Activated CD4-positive, alpha-beta T cell treated with anti-CD3 and anti-CD28 coated beads, Interleukin-2, amount 50 U/mL, for 4 hours (primary cell): ENCODE results near the gene ATP2A3.

Experiments used
- DNase-seq, 2 experiments: peaks; one replicate each; pipeline ENCODE4 v3.0.0-alpha.2; 2020

Gene ATP2A3

DNA sequence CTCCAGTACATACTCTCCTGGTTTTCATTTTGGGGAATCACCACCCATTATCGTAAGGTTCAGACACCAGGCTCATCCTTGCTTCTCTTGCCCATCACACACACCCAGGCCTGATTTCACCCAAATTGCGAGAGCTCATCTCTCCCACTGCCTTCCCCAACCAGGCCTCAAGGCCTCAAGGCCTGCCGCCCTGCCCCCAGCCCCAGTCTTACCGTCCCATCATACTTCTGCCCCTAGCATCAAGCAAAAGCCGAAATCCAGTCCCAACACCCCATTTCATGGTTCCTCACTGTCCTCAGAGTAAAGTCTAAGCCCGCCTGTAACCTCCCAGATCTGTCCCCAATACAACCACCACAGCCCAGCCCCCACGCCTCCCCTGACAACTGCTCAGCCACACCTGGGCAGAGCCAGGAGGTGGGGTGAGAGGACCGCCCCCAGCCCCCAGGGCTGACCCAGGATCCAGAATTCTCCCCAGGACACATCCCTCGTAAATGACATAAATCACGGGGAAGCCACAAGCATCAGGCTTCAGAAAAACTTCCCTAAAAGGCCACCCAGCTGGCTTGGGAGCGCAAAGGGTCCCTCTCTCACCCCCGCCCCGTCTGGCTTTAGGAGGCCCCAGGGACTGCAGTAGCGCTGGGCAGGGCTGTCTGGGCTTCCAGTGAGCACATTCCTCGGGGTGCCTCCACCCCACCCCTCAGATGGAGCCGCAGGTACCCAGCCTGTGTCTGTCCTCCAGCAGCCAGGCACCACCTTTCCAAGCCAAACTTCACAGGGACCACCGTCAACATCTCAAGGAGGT, 38.4 kb downstream of the ATP2A3 start:
- no peak for DNase-seq

DNA sequence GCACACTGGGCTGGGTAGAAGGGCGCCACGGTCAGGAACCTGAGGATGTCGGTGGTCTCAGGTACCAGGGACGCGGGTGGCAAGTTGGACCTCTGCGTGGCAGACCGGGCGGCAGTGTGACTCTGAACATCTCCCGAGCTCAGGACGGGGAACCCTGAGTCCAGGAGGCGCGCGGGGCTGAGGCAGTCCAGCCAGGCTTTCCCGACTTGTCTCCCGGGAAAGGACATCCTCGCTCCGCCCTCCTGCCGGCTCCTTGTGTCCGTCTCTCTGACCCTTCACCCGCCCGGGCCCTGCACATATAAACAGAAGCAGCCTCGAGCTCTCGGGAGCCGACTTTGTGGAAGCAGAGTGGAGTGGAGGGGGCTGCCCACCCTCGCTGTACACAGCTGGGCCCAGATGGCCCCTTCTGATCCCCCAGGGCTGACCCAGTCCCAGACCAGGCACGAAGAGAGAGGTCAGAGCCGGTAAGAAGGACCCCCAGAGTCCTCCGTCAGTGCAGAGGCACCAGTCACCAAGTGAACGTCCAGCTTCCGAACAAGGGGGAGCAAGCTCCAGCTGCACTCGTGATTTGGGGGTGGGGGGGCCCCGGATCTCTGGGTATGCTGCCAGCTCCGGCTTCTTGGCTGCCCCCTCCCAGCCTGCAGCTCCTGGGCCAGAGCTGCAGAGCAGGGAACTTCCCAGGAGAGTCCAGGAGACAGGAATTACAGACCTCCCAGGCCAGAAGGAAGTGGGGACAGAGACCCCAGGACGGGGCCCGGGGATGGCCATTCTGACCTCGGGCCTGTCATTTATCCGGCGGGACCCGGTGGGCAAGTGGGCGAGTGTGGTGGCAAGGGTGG, 39.5 kb downstream of the ATP2A3 start:
- no peak for DNase-seq

DNA sequence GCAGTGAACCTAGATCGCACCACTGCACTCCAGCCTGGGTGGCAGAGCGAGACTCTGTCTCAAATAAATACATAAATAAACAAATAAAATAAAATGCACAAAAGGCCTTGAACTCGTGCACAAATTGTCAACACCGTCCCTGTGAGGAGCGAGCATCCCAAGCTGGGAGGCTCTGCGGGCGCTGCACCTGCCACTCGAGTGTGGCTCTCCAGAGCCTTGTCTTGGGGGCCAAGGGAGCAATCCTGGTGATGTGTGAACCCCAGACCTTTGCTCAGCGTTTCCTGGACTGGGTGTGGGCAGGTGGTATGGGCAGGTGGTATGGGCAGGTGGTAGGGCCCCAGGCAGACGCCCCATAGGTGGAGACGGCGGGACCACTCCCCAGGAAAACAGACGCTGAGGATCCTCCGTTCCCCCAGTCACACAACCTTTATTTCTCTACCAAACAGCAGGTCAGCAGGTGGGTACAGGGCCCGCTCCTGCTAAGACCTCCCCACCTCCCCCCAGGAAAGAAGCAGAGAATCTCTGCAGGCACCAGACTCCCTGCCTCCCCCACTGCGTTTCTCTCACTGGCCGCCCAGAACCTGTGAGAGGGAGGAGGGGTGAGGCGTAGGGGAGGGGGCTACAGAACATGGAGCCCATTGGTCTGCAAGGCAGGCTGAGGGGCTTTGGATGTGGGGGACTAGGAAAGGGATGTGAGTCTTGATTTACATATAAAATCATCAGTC, 40.6 kb downstream of the ATP2A3 start:
- no peak for DNase-seq

DNA sequence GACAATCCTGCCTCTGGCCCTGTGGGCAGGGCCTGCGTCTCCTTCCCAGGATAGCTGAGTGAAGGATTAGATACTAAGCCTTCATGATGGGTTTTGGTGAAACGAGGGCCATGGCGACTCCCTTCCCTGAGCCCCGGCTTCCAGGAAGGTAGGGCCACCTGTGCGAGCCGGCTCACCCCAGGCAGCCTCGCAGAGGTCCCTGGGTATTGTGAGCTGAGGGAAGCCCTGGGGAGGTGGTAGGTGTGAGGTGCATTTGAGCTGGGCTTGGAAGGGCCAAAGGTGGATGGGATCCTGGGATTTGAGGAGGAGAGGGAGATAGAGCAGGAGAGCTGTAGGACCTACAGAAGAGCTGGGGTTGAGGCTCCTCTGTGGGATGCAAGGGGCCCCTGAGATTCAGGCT, 41.5 kb downstream of the ATP2A3 start:
- no peak for DNase-seq

DNA sequence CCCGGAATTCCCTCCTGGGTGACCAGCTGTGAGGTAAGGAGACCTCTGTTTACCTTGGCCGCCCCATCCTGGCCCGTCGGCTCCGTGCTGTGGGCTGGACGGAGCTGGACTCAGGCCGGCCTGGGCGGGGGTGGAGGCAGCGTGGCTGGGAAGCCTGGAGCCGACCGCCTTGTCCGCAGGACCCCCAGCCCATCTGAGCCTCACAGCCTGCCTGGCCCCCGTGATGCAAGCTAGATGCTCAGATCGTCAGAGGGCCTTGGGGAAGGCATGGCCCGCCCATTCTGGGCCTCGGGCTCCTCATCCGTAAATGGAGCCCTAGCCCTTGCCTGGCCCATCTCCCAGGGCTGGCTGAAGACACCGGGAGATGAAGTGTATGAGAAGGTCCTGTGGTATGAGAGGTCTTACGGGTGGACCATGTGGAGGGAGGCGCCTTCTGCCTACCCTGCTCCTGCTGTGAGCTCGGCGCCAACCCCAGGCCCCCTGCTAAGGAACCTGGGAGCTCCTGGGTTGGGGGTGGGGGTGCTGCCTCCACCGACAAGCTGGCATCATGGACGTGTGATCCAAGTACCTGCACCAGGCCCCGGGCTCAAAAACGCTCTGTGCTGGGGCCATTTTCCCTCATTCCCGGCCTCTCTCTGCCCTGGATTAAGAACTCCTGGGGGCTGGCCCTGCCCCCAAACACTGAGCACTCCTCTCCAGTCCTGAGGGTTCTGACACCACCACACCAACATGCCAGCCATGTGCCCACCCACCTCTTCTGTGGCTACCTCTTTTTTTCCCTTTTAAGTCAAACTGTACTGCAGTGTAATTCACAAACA, 42.5 kb downstream of the ATP2A3 start:
- no peak for DNase-seq

DNA sequence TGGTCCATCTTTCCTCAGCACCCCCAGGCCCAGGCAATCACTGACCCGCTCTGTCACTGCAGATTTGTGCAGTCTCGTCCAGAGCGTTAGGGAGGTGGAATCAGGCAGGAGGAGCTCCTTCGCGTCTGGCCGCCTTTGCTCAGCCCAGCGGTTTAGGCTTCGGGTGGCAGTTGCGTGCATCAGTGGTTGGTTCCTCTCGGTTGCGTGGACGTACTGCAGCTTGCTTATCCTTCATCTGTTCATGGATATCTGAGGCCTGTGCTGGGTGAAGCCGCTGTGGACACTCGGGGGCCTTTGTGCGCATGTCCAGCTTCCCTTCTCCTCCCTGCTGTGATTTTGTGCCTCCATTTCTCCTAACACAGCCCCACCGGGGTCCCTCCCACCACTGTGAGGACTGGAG, 43.2 kb downstream of the ATP2A3 start:
- no peak for DNase-seq

DNA sequence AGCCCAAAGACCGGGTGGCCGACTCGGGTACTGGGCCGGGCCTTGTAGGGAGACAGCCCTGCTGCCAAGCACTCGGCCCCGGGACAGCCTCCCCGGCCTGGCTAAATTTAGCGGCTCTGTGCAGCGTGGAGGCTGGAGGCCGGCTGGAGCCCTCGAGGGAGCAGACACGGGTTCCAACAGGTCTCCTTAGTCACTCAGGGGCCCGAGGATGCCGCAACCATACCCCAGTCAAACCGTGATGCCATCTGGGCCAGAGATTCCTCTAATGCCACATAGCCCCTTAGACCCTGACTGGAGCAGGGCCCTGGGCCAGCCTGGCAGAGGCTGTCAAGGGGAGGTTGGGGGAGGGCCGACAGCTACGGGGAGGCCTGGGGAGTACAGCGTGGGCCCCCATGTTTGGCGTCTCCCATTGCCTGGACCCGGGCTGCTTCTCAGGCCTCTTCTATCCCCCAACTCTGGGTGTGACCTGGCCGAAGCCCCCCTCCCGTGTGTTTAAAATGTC, 45.1 kb downstream of the ATP2A3 start:
- DNase-seq, result no peak

DNA sequence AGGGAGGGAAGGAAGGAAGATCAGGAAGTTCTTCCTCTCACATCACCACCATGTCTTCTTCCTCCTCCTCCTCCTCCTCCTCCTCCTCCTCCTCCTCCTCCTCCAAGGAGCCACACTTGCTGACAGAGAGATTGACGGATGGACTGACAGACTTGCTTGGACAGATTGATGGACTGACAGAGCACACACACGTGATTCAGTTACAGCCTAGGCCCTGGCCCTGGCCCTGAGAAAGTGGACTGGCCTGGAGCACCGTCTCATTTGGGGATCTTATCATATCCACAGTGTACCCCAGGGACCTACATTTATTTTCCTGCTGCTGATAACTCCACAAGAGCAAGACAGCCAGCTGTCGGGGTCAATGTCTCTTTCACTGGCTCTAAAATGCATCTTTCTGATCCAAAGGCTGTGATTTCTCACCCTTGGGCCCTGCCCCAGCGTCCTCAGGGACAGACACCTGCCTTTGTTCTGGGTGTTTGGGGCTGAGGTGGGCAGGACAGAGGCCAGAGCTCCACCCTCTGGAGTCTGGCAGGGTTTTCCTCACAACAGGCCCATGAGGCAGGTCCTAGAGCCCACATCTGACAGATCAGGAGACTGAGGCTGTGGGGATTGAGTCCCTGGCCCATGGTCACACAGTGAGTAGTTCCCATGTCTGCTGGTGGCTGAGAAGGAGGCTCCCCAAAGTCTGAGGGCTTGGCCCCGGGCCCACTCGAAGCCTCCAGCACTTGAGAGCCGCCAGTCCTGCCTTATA, 45.7 kb downstream of the ATP2A3 start:
- DNase-seq, result no peak

DNA sequence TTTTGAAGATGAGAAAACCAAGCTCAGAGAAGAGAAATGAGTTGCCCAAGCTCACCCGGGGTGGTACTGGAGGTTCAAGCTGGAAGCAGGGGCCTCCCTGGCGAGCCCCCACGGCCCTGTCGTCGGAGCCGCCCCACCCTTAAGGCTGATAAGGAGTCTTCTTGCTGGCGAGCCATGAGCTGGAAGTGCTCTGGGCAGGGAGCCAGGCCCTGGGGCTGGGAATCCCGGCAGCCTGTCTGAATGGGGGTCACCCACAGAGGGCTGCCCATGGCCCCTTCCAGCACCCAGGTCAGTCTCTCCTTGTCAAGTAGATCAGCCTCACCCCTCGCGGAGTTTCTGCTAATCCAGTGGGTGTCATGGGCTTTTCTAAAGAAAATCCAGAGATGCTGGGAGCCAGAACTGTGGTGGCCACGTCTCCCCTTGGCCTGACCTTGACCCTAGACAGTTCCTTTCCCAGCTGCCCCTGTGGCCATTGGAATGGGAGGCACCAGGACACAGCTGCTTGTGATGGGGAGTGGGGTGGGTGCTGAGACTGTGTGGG, 46.8 kb downstream of the ATP2A3 start:
- no peak for DNase-seq

DNA sequence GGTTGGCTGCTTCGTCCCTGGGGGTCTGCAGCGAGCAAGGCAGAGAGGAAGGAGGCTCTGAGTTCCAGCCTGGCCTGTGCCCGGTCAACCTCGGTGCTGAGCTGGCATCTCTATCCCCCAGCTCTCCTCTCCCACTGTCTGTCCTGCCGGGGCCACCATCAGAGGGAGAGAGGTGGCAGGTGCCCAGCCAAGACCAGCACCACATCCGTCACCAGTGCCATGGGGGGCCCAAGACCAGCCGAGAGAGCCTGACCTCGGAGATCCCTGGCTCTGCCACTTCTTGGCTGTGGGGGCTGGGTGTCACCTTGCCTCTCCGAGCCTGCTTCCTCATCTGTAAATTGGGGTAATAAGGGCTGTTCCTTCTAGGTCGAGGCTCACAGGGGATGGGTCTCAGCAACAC, 47.4 kb downstream of the ATP2A3 start:
- no peak for DNase-seq

DNA sequence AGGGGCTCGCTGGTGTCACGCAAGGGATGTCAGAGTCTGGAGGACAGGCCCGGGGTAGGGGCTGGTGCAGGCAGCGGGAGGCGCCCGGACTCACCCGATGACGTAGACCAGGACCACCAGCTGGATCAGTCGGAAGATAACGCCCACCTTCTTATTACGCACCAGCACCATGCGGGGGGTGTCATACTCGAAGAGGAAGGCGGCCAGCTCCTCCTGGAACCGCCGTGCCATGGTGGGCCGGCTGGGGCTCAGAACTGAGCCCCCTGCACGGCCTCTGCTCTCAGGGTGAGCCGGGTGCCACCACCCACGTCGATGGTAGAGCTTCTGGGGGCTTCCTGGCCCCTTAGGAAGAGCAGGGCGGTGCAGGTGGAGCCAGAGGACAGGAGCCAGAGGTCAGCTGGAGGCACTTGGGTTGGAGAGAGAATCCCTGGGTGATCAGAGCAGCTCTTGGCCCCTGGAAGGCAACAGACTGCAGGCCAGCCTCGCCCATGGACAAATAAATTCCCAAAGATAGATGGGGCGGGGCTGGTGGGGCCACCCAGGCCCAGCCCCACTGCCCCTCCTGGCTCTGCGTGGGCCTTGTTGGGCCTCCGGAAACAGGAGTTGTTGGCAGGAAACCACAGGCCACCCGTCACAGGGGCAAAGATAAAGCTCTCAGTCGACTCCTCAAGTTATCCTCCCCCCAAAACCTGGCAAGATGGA, 48.1 kb downstream of the ATP2A3 start, which contains the start of gene P2RX1:
Gene P2RX1, minus strand, starts transcription at position 471 of the 702 bp plus-strand sequence. Its CDS starts 240 bp downstream, at position 231.
- no peak for DNase-seq

DNA sequence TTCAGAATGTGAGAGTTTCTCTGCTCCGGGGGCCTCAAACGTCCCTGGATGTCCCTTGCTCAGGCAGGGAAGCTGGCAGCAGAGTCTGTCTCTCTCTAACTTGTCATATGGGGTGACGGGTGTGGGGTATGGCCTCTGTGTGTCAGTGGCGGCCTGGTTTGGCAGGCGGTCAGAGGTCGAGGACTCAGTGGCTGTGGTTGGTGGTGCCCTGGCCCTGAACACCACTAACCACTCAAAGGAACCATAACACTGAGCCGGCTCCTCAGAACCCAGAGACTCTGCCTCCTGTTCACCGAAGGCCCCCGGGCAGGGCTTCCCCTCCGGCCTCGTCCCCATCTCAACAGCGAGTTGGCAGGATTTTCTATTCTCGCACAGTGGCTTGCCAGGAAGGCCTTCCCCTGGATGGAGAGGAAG, 48.6 kb downstream of the ATP2A3 start:
- no peak for DNase-seq

DNA sequence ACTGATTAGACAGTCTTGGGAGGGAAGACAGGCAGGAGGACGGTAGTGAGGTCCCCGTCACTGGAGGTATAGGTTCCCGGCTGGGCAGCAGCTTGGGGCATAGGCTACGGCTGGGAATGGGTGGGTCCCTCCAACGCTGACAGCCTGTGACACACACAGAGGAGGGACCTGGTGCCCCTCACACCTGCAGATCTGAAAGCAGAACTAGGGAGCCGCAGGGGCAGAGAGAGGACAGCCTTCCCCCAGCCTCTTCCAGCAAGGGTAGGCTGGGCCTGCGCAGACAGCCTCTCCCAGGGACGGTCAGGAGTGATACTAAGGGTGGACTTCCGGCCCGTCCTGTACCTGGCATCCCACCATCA, 49.9 kb downstream of the ATP2A3 start:
- DNase-seq, result no peak

DNA sequence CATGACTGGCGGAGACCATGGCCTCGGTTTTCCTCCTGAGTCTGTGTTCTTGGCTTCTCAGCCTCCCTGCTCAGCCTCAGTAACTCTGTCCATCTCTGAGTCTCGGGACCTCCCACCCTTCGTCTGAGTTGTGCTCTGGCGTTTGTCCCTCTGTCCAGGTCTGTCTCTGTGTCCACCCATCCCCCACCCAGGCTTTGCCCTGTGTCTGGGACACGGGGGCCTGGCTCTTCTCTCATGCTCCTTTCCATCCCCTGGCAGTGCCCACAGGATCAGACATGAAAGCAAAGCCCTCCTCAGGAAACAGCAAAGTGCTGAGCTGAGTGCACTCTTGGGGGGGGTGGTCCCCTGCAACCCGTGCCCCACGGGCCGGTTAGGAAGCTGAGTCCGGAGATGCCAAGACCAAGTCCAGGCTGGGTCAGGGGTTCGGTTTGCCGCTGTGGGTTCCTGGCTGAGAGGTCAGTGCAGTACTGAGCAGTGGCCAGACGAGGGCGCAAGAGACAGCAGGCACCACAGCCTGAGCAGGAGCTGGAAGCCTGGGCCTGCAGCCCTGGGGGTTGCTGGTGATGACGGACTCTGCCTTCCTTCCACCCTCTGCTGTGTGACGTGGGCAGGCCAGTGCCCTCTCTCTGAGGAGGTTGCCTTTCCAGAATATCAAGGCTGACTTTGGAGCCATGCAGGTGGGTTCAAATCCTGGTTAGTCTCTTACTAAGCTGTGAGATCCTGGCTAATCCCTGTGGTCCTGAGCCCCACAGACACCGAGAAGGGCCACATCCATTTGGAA, 50.5 kb downstream of the ATP2A3 start:
- DNase-seq, result peak; percentile 70 to 76

DNA sequence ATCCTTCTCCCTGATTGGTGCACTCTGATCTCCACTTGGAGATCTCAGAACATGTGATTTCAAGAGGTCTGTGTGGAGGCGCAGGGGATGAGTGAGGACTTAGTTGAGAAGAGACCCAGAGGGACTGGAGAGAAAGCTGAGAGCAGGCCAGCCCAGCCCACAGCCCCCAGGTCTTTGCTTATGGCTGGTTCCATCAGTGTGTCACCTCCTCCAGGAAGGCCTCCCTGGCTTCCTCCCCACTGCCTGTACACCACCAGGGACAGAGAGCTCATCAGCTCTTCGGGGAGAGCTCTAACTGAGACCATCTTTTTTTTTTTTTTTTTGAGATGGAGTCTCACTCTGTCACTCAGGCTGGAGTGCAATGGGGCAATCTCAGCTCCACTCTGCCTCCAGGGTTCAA, 51.4 kb downstream of the ATP2A3 start:
- no peak for DNase-seq

DNA sequence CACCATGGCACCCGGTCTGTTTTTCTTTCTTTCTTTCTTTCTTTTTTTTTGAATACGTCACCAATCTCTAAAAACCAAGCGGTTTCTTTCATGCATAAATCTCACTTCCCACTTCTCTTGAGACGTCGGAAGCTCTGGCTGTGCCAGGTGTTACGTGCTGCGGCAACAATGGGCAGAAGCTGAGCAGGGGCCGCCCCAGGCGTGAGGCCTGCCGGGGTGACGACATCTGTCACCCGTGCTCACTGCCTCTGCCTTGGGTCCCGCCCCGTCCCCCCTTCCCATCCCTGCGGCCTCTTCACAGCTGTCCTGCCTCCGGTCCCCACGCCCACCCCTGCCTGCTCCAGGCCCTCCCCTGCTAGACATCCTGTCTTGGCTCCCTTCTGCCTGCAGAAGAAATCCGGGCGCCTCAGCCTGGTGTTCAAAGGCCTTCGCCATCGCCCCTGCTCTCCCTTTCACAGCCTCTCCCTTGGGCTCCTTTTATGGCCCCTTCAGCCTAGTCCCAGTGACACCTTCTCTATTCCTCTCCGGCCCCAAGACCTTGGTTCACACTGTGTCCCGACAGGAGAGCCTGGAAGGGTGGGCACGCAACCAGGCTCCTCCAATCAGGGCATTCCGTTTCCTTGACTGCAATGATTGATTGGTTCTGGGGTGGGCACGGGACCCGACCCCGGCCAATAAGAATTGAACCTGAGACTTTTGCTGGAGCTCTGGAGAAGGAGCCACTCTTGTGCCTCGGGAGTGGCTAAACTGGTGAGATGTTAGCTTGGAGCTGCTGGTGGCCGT, 52.8 kb downstream of the ATP2A3 start:
- DNase-seq, result peak; percentile 35 to 42

DNA sequence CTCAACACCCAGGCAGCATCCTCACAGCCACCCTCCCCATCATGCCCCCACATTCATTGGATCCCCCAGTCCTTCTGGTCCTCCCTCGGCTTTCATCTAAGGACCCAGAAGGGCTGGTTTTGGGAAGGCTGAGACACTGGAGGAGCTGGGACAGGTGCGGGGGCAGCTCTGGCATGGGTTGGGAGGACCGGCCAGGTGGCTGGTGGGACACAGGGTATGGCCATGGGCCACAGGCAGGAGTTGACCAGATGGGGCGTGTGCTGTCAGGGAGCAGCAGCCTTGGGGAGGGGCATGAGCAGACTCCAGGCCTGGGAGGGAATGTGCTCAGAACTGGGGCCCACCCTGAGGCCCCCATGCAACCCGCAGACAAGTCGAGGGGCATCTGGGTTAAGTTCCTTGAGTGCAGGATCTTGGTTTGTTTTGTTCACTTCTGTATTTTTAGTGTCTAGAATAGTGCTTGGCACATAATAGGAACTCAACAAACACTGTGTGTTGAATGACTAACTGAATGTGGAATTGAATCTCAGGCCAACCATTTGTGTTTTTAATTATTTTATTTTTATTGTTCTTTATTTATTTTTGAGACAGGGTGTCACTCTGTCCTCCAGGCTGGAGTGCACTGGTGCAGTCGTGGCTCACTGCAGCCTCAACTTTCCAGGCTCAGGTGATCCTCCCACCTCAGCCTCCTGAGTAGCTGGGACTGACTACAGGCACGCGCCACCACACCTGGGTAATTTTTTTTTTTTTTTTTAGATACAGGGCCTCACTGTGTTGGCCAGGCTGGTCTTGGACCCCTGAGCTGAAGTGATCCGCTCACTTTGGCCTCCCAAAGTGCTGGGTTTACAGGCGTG, 53.6 kb downstream of the ATP2A3 start:
- DNase-seq, result no peak

DNA sequence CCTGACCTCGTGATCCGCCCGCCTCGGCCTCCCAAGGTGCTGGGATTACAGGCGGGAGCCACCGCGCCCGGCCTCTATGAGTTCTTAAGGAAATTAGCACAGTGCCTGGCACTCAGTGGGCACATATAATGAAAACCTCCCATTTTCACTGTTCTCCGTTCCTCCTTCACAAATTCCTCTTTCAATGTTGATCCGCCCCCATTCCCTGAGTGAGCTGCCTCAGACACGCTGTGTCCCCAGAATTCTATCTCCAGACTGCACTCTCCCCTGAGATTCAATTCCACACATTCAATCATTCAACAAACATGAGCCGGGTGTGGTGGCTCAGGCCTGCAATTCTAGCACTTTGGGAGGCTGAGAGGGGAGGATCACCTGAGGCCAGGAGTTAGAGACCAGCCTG, 55.0 kb downstream of the ATP2A3 start:
- DNase-seq, result no peak
